ENCODE data around the gene CERK. TPM values are rescaled to one million over a fixed set of nuclear protein-coding genes. Genes with fewer than 3 reads are reported as not detected.
A peak's percentile ranks its signal among the peaks of the same experiment; 100 is the strongest.

CERK gene
- polyA plus RNA-seq, 1 of the 3 experiments (the other 2 are of a cell fraction): 32.6 TPM

DNA sequence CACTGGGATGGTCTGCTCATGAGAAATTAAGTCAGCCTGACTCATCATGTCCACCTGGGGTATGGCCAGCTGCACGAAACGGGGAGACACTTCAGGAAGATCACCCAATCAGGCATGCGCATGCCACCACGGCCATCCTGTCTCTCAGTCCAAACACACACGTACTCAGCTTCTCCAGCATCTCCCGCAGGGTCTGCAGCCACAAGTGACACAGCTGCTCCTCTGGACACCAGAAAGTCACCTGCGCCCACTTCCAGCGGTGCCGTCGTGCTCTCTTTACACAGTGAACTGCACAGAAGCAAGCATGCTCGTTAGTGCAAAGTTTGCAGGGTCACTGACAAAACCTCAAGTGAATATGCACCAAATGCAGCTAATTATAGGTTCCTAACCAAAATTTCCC is 18.1 kb downstream of the CERK start:
- DNase-seq: no peak
- Histone ChIP-seq H2AFZ (ENCODE audit: low read depth) (no peak overlapping the region), H3K9me3 (no peaks in the 10 kb centered on the region), H3K9ac (no peak overlapping the region), H3K27ac (ENCODE audit: low read depth in 2 of 2, low read length in 1 of 2) (no peak overlapping the region), H3K4me1 (ENCODE audit: control insufficient read depth in 1 of 2, insufficient read depth in 2 of 2, low read depth in 1 of 2, low read length in 1 of 2) (peaks cover 0 to 2% of the 10 kb centered on the region in 2 experiments; a peak in 2 of 4 replicates), H3F3A (replicated peaks; ENCODE audit: insufficient read depth) (no peaks in the 10 kb centered on the region), H4K20me1 (ENCODE audit: insufficient read depth) (peaks cover 31% of the 10 kb centered on the region; the same call in 1 of the 2 replicates), H3K36me3 (replicated peaks in 1 of 2; ENCODE audit: control insufficient read depth in 1 of 2, insufficient read depth in 2 of 2, low read length in 1 of 2) (peaks cover 33 to 37% of the 10 kb centered on the region in 2 experiments), H3K27me3 (ENCODE audit: insufficient read depth) (no peaks in the 10 kb centered on the region), H3K4me2 (no peak overlapping the region), H3K4me3 (ENCODE audit: low read depth in 2 of 2, low read length in 1 of 2) (no peak overlapping the region), H3K79me2 (ENCODE audit: insufficient read depth) (peaks cover 54% of the 10 kb centered on the region), H3K9me2 (no peaks in the 10 kb centered on the region)
- 94% methylated on average over 9 of the region's 11 CpGs for WGBS (ENCODE audit: low lambda C conversion rate)
- TF ChIP-seq CTCF (IDR thresholded peaks at IDR 0.05) (no peak), FOXM1 (IDR thresholded peaks at IDR 0.05; ENCODE audit: low read depth) (no peak), TCF12 (IDR thresholded peaks at IDR 0.05) (no peak), SIN3A (IDR thresholded peaks at IDR 0.05; ENCODE audit: borderline replicate concordance, low read depth, low read length) (no peak), USF1 (IDR thresholded peaks at IDR 0.05; ENCODE audit: borderline replicate concordance, low read depth) (no peak)
- ChIA-PET POLR2A (no interaction called here), CTCF (interaction anchor here (1.3 to 3.1 kb wide), 3 partner anchors 10 to 156 kb away, joined by 3 to 16 read pairs (median 4); no protein-coding TSS in a partner anchor)

DNA sequence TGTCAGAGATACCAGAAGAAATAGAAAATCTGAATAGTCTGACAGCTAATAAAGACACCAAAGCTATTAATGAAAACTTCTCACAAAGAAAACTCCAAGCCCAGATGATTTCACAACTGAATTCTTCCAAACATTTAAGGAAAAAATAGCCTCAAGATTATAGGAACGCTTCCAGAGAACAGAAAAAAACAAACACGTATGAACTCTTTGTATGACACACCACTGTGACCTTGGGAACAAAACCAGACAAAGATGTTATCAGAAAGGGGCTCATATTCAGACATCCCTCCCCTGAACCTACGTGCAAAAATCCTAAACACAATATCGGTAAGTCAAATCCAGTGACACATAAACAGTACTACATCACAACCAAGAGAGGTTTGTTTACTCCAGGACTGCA is 23.5 kb downstream of the CERK start:
- Histone ChIP-seq H3K79me2 (ENCODE audit: insufficient read depth) (peaks cover 38% of the 10 kb centered on the region), H3K9ac (no peak overlapping the region), H3K27me3 (ENCODE audit: insufficient read depth) (no peaks in the 10 kb centered on the region), H3F3A (replicated peaks; ENCODE audit: insufficient read depth) (peaks cover 3% of the 10 kb centered on the region), H3K9me2 (no peaks in the 10 kb centered on the region), H3K36me3 (replicated peaks in 1 of 2; ENCODE audit: control insufficient read depth in 1 of 2, insufficient read depth in 2 of 2, low read length in 1 of 2) (peaks cover 48 to 62% of the 10 kb centered on the region in 2 experiments), H3K9me3 (no peaks in the 10 kb centered on the region), H2AFZ (ENCODE audit: low read depth) (no peak overlapping the region), H3K4me3 (ENCODE audit: low read depth in 2 of 2, low read length in 1 of 2) (no peak overlapping the region), H3K4me1 (ENCODE audit: control insufficient read depth in 1 of 2, insufficient read depth in 2 of 2, low read depth in 1 of 2, low read length in 1 of 2) (peaks cover 0 to 2% of the 10 kb centered on the region in 2 experiments; a peak in 1 of 4 replicates), H3K4me2 (no peak overlapping the region), H4K20me1 (ENCODE audit: insufficient read depth) (no peaks in the 10 kb centered on the region), H3K27ac (ENCODE audit: low read depth in 2 of 2, low read length in 1 of 2) (peak overlapping the region; percentile 7 to 41; a peak in 3 of 4 replicates)
- TF ChIP-seq GATA2 (CRISPR knock-in tag; IDR thresholded peaks at IDR 0.05): no peak
- TF ChIP-seq, protein P1, sequence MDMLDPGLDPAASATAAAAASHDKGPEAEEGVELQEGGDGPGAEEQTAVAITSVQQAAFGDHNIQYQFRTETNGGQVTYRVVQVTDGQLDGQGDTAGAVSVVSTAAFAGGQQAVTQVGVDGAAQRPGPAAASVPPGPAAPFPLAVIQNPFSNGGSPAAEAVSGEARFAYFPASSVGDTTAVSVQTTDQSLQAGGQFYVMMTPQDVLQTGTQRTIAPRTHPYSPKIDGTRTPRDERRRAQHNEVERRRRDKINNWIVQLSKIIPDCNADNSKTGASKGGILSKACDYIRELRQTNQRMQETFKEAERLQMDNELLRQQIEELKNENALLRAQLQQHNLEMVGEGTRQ (IDR thresholded peaks at IDR 0.05; ENCODE audit: borderline replicate concordance, low read depth, low read length): no peak
- TF ChIP-seq CTCF (IDR thresholded peaks at IDR 0.05): no peak
- no peak for TF ChIP-seq ZBTB33 (IDR thresholded peaks at IDR 0.05; ENCODE audit: borderline replicate concordance, low read depth)
- DNase-seq: peak; percentile 67
- POLR2A ChIA-PET: no interaction called here
- 65% methylated on average over 4 of the region's 4 CpGs for whole genome bisulfite sequencing (ENCODE audit: low lambda C conversion rate)
- CTCF ChIA-PET: interaction anchor here (1.0 kb wide), 1 partner anchor 151 kb away, joined by 3 read pairs; no protein-coding TSS in a partner anchor
